ENCODE results near the gene MALSU1.
"Not testable (repeated sequence)": the region's sequence is repeated elsewhere in the genome, so short reads cannot be mapped to it uniquely, and the experiment has no call there.

Gene MALSU1

DNA sequence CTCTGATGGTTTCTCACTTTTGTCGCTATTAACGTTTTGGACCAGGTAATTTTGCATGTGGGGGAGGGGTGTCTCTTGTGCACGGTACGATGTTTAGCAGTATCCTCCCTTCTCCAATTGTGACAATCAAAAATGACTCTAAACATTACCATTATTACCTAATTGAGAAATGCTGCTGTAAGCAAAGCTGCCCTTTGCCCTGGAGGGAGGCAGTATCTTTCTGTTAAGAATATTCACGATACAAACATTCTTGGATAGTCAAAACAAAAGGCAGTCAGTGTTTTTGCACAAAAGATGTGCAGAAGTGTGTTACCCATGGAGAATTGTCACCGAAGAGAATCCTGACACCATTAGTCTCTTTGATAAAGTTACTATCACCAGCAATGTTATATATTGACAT lies 9.6 kb downstream of the MALSU1 start:
- no peaks in the 10 kb centered on the region for H4K20me1 ChIP-seq (ENCODE audit: insufficient read depth, low read length)
- no peaks in the 10 kb centered on the region for H3K27me3 ChIP-seq (ENCODE audit: insufficient read depth, low read length)
- 0 out of 2 replicates have a peak, but pooled peaks cover 3% of the 10 kb centered on the region for H3K9me3 ChIP-seq (ENCODE audit: low read length)
- no peak overlapping the region for H2AFZ ChIP-seq (ENCODE audit: low read length)
- peaks cover 5% of the 10 kb centered on the region for H3K4me1 ChIP-seq (ENCODE audit: insufficient read depth, low read length, severe bottlenecking)
- no peaks in the 10 kb centered on the region for H3K9me2 ChIP-seq (ENCODE audit: low read depth, low read length)
- H3K27ac ChIP-seq (ENCODE audit: low read depth, low read length, poor library complexity, severe bottlenecking) = no peak overlapping the region
- TF ChIP-seq EZH2 (IDR thresholded peaks at IDR 0.05; ENCODE audit: borderline replicate concordance, low read length) = no peak
- TF ChIP-seq, protein P1, sequence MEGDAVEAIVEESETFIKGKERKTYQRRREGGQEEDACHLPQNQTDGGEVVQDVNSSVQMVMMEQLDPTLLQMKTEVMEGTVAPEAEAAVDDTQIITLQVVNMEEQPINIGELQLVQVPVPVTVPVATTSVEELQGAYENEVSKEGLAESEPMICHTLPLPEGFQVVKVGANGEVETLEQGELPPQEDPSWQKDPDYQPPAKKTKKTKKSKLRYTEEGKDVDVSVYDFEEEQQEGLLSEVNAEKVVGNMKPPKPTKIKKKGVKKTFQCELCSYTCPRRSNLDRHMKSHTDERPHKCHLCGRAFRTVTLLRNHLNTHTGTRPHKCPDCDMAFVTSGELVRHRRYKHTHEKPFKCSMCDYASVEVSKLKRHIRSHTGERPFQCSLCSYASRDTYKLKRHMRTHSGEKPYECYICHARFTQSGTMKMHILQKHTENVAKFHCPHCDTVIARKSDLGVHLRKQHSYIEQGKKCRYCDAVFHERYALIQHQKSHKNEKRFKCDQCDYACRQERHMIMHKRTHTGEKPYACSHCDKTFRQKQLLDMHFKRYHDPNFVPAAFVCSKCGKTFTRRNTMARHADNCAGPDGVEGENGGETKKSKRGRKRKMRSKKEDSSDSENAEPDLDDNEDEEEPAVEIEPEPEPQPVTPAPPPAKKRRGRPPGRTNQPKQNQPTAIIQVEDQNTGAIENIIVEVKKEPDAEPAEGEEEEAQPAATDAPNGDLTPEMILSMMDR (IDR thresholded peaks at IDR 0.05; ENCODE audit: low read length) = no peak
- H3K9ac ChIP-seq (ENCODE audit: low read length) = no peak overlapping the region
- H3K4me3 ChIP-seq (ENCODE audit: low read depth, low read length, poor library complexity, severe bottlenecking) = no peak overlapping the region
- H3F3A ChIP-seq (ENCODE audit: insufficient read depth, low read length) = no peaks in the 10 kb centered on the region
- H3K36me3 ChIP-seq (ENCODE audit: insufficient read depth, low read length) = peaks cover 98% of the 10 kb centered on the region
- peaks cover 41% of the 10 kb centered on the region for H3K79me2 ChIP-seq (ENCODE audit: insufficient read depth, low read length)
- no peak overlapping the region for H3K4me2 ChIP-seq (ENCODE audit: low read length)

DNA sequence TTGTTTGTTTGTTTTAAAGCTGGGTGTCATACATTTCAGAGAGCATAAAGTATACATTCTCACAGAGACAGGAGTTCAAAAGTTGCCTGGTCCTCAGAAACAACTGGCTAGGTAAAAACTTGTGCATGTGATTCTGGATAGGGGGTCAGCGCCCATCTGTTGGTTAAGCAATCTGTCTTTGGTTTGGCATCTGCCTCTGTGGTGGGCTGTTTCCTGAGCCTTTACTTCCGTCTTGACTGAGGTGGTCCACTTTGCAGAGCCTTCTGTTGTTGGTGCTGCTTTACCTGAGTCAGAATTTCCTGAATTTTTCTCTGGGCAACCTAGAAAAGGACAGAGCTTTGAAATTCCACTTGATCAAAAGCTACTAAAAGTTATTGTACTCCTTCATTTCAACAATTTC lies 13.0 kb downstream of the MALSU1 start:
- H4K20me1 ChIP-seq (ENCODE audit: insufficient read depth, low read length); H3K9me3 ChIP-seq (ENCODE audit: low read length); H3K27ac ChIP-seq (ENCODE audit: low read depth, low read length, poor library complexity, severe bottlenecking); H3K9me2 ChIP-seq (ENCODE audit: low read depth, low read length); H3K79me2 ChIP-seq (ENCODE audit: insufficient read depth, low read length); H3K4me2 ChIP-seq (ENCODE audit: low read length); H2AFZ ChIP-seq (ENCODE audit: low read length); H3K4me1 ChIP-seq (ENCODE audit: insufficient read depth, low read length, severe bottlenecking); H3K4me3 ChIP-seq (ENCODE audit: low read depth, low read length, poor library complexity, severe bottlenecking); H3K9ac ChIP-seq (ENCODE audit: low read length); H3K27me3 ChIP-seq (ENCODE audit: insufficient read depth, low read length); H3F3A ChIP-seq (ENCODE audit: insufficient read depth, low read length): not testable (repeated sequence)
- H3K36me3 ChIP-seq (ENCODE audit: insufficient read depth, low read length) = peaks cover 96% of the 10 kb centered on the region

DNA sequence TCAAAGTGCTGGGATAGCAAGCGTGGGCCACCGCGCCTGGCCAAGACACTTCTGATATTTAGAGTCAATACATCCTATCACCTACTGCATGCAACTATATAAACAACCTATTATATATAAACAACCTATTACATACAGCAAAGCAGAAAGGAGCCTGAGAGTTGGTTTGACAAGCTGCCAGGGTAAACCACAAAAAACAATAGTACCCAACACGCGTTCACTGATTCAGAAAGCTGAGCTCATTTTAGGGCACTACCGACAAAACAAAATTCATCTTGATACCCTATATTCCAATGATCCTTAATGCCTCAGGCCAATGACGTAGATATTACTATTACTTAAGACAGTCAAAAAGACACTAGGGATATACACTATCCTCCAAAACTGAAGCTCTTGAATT lies 16.2 kb downstream of the MALSU1 start:
- H3K4me1 ChIP-seq (ENCODE audit: insufficient read depth, low read length, severe bottlenecking) = no peaks in the 10 kb centered on the region
- H3K36me3 ChIP-seq (ENCODE audit: insufficient read depth, low read length) = peaks cover 96% of the 10 kb centered on the region
- no peaks in the 10 kb centered on the region for H3F3A ChIP-seq (ENCODE audit: insufficient read depth, low read length)
- H3K27ac ChIP-seq (ENCODE audit: low read depth, low read length, poor library complexity, severe bottlenecking) = no peak overlapping the region
- H3K4me3 ChIP-seq (ENCODE audit: low read depth, low read length, poor library complexity, severe bottlenecking) = no peak overlapping the region
- H4K20me1 ChIP-seq (ENCODE audit: insufficient read depth, low read length) = no peaks in the 10 kb centered on the region
- no peaks in the 10 kb centered on the region for H3K27me3 ChIP-seq (ENCODE audit: insufficient read depth, low read length)
- TF ChIP-seq, protein P1 (IDR thresholded peaks at IDR 0.05; ENCODE audit: low read length) = no peak
- TF ChIP-seq EZH2 (IDR thresholded peaks at IDR 0.05; ENCODE audit: borderline replicate concordance, low read length) = no peak
- H2AFZ ChIP-seq (ENCODE audit: low read length) = no peak overlapping the region
- no peaks in the 10 kb centered on the region for H3K79me2 ChIP-seq (ENCODE audit: insufficient read depth, low read length)
- H3K9me2 ChIP-seq (ENCODE audit: low read depth, low read length) = no peaks in the 10 kb centered on the region
- no peak overlapping the region for H3K4me2 ChIP-seq (ENCODE audit: low read length)
- no peaks in the 10 kb centered on the region for H3K9me3 ChIP-seq (ENCODE audit: low read length)
- no peak overlapping the region for H3K9ac ChIP-seq (ENCODE audit: low read length)

DNA sequence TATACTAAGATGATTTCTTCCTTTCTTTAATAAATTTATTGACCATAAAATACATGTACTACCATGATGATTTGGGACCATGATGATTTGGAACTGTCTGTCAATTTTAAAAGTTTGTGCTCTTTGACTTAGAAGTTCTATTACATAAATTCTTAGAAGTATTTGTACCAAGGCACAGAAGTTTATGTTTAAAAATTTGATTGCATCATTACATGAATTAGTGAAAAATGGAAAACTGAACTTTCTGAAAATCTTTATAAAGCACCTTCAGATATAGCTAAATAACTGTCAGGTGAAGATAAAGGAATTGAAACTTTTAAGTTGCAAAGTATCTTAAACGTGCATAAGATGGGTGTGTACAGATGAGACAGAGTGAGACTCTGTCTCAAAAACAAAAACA lies 32.0 kb downstream of the MALSU1 start:
- Histone ChIP-seq H3K36me3 (ENCODE audit: insufficient read depth, low read length) (peaks cover 78% of the 10 kb centered on the region), H3K4me3 (ENCODE audit: low read depth, low read length, poor library complexity, severe bottlenecking) (no peak overlapping the region), H3K4me2 (ENCODE audit: low read length) (no peak overlapping the region), H3K9me3 (ENCODE audit: low read length) (no peaks in the 10 kb centered on the region), H3K9me2 (ENCODE audit: low read depth, low read length) (no peaks in the 10 kb centered on the region), H3K79me2 (ENCODE audit: insufficient read depth, low read length) (no peaks in the 10 kb centered on the region), H2AFZ (ENCODE audit: low read length) (no peak overlapping the region), H3K9ac (ENCODE audit: low read length) (no peak overlapping the region), H3F3A (ENCODE audit: insufficient read depth, low read length) (no peaks in the 10 kb centered on the region), H4K20me1 (ENCODE audit: insufficient read depth, low read length) (no peaks in the 10 kb centered on the region), H3K27ac (ENCODE audit: low read depth, low read length, poor library complexity, severe bottlenecking) (no peak overlapping the region), H3K4me1 (ENCODE audit: insufficient read depth, low read length, severe bottlenecking) (no peaks in the 10 kb centered on the region), H3K27me3 (ENCODE audit: insufficient read depth, low read length) (no peaks in the 10 kb centered on the region)
- TF ChIP-seq, protein P1 (IDR thresholded peaks at IDR 0.05; ENCODE audit: low read length) = no peak
- TF ChIP-seq EZH2 (IDR thresholded peaks at IDR 0.05; ENCODE audit: borderline replicate concordance, low read length) = no peak
